H1 (cell line): ENCODE data around the gene VSTM4. TPM values are rescaled to one million over a fixed set of nuclear protein-coding genes. Genes with fewer than 3 reads are reported as not detected.

Experiments
- BACH1 ChIP-seq: IDR thresholded peaks from 2 replicates; pipeline ENCODE4 v1.6.1; 2012; ENCODE audit warnings: low read length, improper control_type of control experiment
- EZH2 ChIP-seq: fragments of 200-600 bp; sonication (generic); IDR thresholded peaks from 2 replicates; pipeline ENCODE4 v1.7.1; 2012; ENCODE audit warnings: low read depth, mild to moderate bottlenecking, moderate library complexity, low read length, inconsistent platforms; ENCODE audit not compliant: severe bottlenecking
- GABPA ChIP-seq: IDR thresholded peaks from 2 replicates; pipeline ENCODE4 v1.6.1; 2011; ENCODE audit warnings: mild to moderate bottlenecking, low read length, moderate library complexity, borderline replicate concordance; ENCODE audit not compliant: insufficient read depth
- KDM1A ChIP-seq: fragments of 200-600, 300-600 bp; sonication (generic); IDR thresholded peaks from 2 replicates; pipeline ENCODE4 v1.7.1; 2016; ENCODE audit warnings: mild to moderate bottlenecking, low read length, borderline replicate concordance
- KDM5A ChIP-seq: fragments of 200-600 bp; IDR thresholded peaks from 2 replicates; pipeline ENCODE4 v1.7.1; 2012; ENCODE audit warnings: mild to moderate bottlenecking, low read length, inconsistent platforms, mixed read lengths
- TAF7 ChIP-seq: optimal IDR thresholded peaks from 2 replicates; pipeline ENCODE3; 2011; ENCODE audit warnings: low read depth, mild to moderate bottlenecking, inconsistent platforms, low read length, moderate library complexity, borderline replicate concordance
- polyA plus RNA-seq, 7 experiments: library from polyadenylated mRNA; depleted of rRNA in 3 of 7; stranded (reverse) in 5 of 7; unstranded in 2 of 7; fragments of >200 nt in 5 of 7; fragments of 200-250 nt in 2 of 7; gene quantifications; 1 replicate in 5 of 7; 2 replicates in 1 of 7; 4 replicates in 1 of 7; pipeline versions ENCODE4 v1.2.1 to v1.2.3, GENCODE V29; 2011 to 2013; ENCODE audit warnings: missing spikeins in 2 of 7, mixed read lengths in 2 of 7
- total RNA-seq: library from RNA; stranded (reverse); fragmentation: NEBNext Ultra II Directional; extraction: Animal tissue kit (Norgen Biotek cat#: 25700); gene quantifications from 2 replicates; pipeline ENCODE4 v1.2.1, GENCODE V29; 2021

VSTM4 gene
- total and polyA plus RNA-seq, 2 of the 8 experiments (the other 6 are each of a cell fraction or from before 2014, with no cell fraction given) = 0.48 to 0.73 TPM

- TF ChIP-seq KDM1A (no peak), EZH2 (no peak), BACH1 (no peak), TAF7 (no peak), KDM5A (no peak), GABPA (no peak)
- TF ChIP-seq, all 59 proteins: peak for 0
These were observed 34.6 kb upstream of the VSTM4 start (continued) for GRCh38 chr10:49149881-49150280.
